ENCODE measurements around the gene LPIN3.

The LPIN3 gene

DNA sequence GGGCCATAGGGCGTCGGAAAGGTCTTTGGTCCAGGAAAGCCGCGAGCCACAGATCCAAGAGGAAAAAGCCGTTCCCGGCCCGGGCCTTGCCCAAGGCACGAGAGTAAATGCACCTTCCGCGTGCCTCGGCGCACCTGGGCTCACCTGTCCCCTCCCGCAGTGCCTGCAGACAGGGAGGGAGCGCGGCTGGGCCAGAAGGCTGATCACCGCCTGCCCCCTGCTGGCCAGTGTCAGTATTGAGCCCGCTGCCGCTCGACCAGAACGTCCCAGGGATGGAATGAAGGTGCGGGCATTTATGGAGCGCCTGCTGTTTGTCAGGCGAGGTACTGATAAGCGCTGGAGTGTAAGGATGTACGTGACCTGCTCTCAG lies 679 bp upstream of the LPIN3 start:
- DNase-seq (ENCODE audit: extremely low spot score) = peak; percentile 88
- CTCF ChIA-PET = interaction anchor here (0.5 to 7.2 kb wide), 46 partner anchors 8 to 380 kb away, joined by 3 to 133 read pairs (median 4); partner anchors contain the start of gene PLCG1
- TF ChIP-seq, protein P1, sequence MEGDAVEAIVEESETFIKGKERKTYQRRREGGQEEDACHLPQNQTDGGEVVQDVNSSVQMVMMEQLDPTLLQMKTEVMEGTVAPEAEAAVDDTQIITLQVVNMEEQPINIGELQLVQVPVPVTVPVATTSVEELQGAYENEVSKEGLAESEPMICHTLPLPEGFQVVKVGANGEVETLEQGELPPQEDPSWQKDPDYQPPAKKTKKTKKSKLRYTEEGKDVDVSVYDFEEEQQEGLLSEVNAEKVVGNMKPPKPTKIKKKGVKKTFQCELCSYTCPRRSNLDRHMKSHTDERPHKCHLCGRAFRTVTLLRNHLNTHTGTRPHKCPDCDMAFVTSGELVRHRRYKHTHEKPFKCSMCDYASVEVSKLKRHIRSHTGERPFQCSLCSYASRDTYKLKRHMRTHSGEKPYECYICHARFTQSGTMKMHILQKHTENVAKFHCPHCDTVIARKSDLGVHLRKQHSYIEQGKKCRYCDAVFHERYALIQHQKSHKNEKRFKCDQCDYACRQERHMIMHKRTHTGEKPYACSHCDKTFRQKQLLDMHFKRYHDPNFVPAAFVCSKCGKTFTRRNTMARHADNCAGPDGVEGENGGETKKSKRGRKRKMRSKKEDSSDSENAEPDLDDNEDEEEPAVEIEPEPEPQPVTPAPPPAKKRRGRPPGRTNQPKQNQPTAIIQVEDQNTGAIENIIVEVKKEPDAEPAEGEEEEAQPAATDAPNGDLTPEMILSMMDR (IDR thresholded peaks at IDR 0.05; ENCODE audit: control extremely low read depth, extremely low read depth, low read depth, missing control alignments) = peak; percentile 98
- POLR2A ChIA-PET = interaction anchor here (0.7 kb wide), 1 partner anchor 98 kb away, joined by 4 read pairs; no protein-coding TSS in a partner anchor

DNA sequence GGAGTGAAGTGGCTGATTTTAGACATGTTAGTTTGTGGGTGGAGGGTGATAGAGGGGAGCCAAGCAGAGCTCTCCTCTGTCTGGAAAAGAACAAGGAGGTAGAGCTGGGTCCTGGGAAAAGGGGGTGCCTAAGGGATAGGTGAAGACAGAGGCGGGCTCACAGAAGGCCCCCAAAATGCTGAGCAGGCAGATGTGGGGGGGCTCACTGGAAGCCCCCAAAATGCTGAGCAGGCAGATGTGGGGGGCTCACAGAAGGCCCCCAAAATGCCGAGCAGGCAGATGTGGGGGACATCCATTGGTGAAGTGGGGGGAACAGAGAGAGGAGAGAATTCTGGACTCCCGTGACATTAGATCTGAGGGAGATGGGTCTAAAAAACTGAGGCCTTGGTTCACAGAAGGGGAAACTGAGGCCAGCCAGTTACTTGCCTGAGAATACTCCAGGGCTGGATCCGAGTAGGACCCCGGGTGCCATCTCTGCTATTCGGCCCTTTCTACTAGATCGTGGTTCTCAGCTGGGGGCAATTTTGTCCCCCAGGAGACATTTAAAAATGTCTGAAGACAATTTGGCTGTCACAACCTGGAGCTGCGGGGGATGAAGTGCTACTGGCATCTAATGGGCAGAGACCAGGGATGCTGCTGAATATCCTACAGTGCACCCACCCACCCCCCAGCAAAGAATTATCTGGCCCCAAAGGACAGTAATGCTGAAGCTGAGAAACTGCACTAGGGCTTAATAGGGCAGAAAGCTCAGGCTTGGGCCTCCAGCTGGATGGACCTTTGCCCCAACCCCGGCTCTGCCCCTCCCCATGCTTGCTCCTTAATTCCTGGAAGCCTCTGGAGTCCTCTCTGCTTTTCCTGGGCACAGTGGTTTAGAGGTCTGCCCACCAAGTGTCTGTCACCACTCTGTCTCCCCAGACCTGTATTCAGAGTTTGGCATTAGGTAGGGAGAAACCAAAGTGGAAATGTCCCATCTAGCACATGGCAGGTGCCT lies 2.1 kb downstream of the LPIN3 start:
- no peak for DNase-seq (ENCODE audit: extremely low spot score)
- TF ChIP-seq, protein P1 (IDR thresholded peaks at IDR 0.05; ENCODE audit: control extremely low read depth, extremely low read depth, low read depth, missing control alignments) = no peak
- ChIA-PET CTCF (interaction anchor here (3.5 to 7.2 kb wide), 2 partner anchors 169 to 185 kb away, joined by 30 to 133 read pairs; no protein-coding TSS in a partner anchor), POLR2A (no interaction called here)

DNA sequence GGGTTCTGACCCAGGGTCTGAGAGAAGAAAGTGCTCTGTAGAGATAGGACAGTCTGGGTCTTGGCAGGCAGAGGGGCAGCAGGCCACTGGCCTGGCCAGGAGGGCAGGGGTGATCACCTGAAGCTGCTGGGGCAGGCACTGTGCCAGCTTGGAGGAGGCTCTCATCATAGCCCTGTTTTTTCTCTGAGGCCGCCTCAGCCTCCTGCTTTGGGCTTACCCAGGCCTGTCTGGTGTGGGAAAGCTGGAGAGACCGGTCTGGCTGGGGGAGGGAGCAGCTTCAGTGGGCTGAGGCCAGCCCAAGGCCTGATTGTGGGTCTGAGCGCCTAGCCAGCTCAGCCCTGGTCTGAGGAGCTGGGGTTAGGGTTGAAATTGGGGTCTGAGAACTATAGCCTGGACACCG lies 3.9 kb downstream of the LPIN3 start:
- ChIA-PET CTCF (interaction anchor here (1.1 to 1.3 kb wide), 4 partner anchors 81 to 376 kb away, joined by 3 to 5 read pairs (median 3); no protein-coding TSS in a partner anchor), POLR2A (no interaction called here)
- TF ChIP-seq, protein P1 (IDR thresholded peaks at IDR 0.05; ENCODE audit: control extremely low read depth, extremely low read depth, low read depth, missing control alignments) = no peak
- no peak for DNase-seq (ENCODE audit: extremely low spot score)

DNA sequence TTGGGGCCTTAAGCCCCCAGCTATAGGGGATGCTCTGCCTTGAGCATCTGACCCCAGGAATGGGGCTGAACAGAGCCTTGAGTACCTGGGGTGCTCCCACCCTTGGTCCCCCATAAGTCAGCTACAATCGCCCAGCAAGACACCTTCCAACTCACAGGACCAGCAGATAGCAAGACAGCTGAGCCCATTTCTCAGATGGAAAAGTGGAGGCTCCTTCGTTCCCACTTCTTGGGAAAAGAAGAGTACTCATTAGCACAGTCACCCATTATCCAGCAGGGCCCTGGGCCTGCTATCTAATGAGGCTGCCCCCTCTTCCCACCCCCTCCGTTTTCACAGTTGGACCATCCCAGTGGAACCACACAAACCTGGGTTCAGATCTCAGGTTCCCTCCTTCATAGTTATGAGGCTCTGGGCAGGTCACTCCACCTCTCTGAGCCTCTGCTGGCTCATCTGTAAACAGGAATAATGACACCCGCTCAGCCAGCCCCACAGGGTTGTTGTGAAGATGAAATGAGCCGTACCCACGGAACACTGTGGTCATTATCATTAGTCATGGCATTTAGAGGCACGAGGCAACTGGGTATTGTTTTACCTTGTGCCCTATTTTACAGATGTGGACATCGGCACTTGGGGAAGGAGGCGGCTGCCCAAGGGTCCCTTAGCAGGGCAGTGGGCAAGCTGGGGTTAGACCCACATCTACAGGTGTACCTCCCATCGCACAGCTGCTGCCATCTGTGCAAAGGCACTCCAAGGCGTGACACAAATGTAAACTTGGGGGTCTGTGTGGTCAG lies 4.5 kb downstream of the LPIN3 start:
- TF ChIP-seq, protein P1 (IDR thresholded peaks at IDR 0.05; ENCODE audit: control extremely low read depth, extremely low read depth, low read depth, missing control alignments) = no peak
- no peak for DNase-seq (ENCODE audit: extremely low spot score)
- POLR2A ChIA-PET = no interaction called here
- CTCF ChIA-PET = interaction anchor here (1.0 to 1.3 kb wide), 6 partner anchors 34 to 377 kb away, joined by 3 to 5 read pairs (median 3); no protein-coding TSS in a partner anchor

DNA sequence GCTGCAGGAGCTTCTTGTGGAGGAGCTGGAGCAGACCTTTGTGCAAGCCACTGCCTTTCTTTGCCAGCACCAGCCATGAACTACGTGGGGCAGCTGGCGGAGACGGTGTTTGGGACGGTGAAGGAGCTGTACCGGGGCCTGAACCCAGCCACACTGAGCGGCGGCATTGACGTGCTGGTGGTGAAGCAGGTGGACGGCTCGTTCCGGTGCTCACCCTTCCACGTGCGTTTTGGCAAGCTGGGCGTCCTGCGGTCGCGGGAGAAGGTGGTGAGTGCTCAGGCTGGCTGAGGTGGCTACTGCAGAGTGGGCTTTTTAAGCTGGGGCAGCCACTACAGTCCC lies 5.1 kb downstream of the LPIN3 start:
- TF ChIP-seq, protein P1 (IDR thresholded peaks at IDR 0.05; ENCODE audit: control extremely low read depth, extremely low read depth, low read depth, missing control alignments) = no peak
- no peak for DNase-seq (ENCODE audit: extremely low spot score)
- ChIA-PET CTCF (interaction anchor here (1.0 to 1.3 kb wide), 2 partner anchors 34 to 165 kb away, joined by 3 read pairs; no protein-coding TSS in a partner anchor), POLR2A (no interaction called here)

Data from GM10248 (cell line).